ACC112 (cell line): Measurements from ENCODE around the gene PHACTR2.

Experiments used
- H2AFZ ChIP-seq: fragments of 200-600 bp; sonication (generic); one replicate; pipeline ENCODE4 v1.6.0; 2017; ENCODE audit warnings: antibody characterized with exemption, low read length; ENCODE audit not compliant: unreplicated experiment
- H3K27ac ChIP-seq: fragments of 200-600 bp; sonication (generic); 2 replicates; pipeline ENCODE4 v1.5.1; 2014; ENCODE audit warnings: low read depth, mild to moderate bottlenecking, antibody characterized with exemption, low read length, moderate library complexity
- H3K27me3 ChIP-seq: fragments of 200-600 bp; sonication (generic); 2 replicates; pipeline ENCODE4 v1.6.1; 2014; ENCODE audit warnings: mild to moderate bottlenecking, antibody characterized with exemption, low read length, moderate library complexity, mixed read lengths; ENCODE audit not compliant: insufficient read depth
- H3K36me3 ChIP-seq: fragments of 200-600 bp; sonication (generic); 2 replicates; pipeline ENCODE4 v1.6.1; 2016; ENCODE audit warnings: mild to moderate bottlenecking, antibody characterized with exemption, low read length, moderate library complexity, mixed read lengths; ENCODE audit not compliant: insufficient read depth
- H3K4me1 ChIP-seq: fragments of 200-600 bp; sonication (generic); one replicate; pipeline ENCODE4 v1.6.1; 2016; ENCODE audit warnings: low read length, mixed read lengths; ENCODE audit not compliant: insufficient read depth, unreplicated experiment, control insufficient read depth
- H3K4me3 ChIP-seq: fragments of 200-600 bp; sonication (generic); 2 replicates; pipeline ENCODE4 v1.5.1; 2014; ENCODE audit warnings: mild to moderate bottlenecking, low read depth, low read length
- H3K79me2 ChIP-seq: fragments of 200-600 bp; sonication (generic); one replicate; pipeline ENCODE4 v1.6.0; 2016; ENCODE audit warnings: low read length; ENCODE audit not compliant: control insufficient read depth, unreplicated experiment, insufficient read depth

The PHACTR2 gene

GRCh38 chr6:143750877-143751276, 73.1 kb downstream of the PHACTR2 start:
- Histone ChIP-seq H3K79me2 (no peaks in the 10 kb centered on the region), H3K36me3 (no peaks in the 10 kb centered on the region), H2AFZ (no peak overlapping the region), H3K4me3 (no peak overlapping the region), H3K27me3 (no peaks in the 10 kb centered on the region), H3K4me1 (peaks cover 9% of the 10 kb centered on the region), H3K27ac (no peak overlapping the region)

GRCh38 chr6:143752459-143752858, 74.7 kb downstream of the PHACTR2 start:
- H3K27ac ChIP-seq = no peak overlapping the region
- H3K4me3 ChIP-seq = no peak overlapping the region
- no peaks in the 10 kb centered on the region for H3K36me3 ChIP-seq
- H3K4me1 ChIP-seq = peaks cover 9% of the 10 kb centered on the region
- H3K79me2 ChIP-seq = no peaks in the 10 kb centered on the region
- no peaks in the 10 kb centered on the region for H3K27me3 ChIP-seq
- no peak overlapping the region for H2AFZ ChIP-seq

- Histone ChIP-seq H3K36me3 (no peaks in the 10 kb centered on the region), H3K79me2 (no peaks in the 10 kb centered on the region), H2AFZ (no peak overlapping the region), H3K4me1 (peaks cover 9% of the 10 kb centered on the region), H3K4me3 (no peak overlapping the region), H3K27ac (no peak overlapping the region), H3K27me3 (no peaks in the 10 kb centered on the region)
Measured at GRCh38 chr6:143753678-143754077, 75.9 kb downstream of the PHACTR2 start.

- Histone ChIP-seq H3K4me1 (peaks cover 9% of the 10 kb centered on the region), H3K27ac (no peak overlapping the region), H3K79me2 (no peaks in the 10 kb centered on the region), H3K36me3 (no peaks in the 10 kb centered on the region), H3K4me3 (no peak overlapping the region), H2AFZ (no peak overlapping the region), H3K27me3 (no peaks in the 10 kb centered on the region)
Measured at GRCh38 chr6:143754204-143754603, 76.4 kb downstream of the PHACTR2 start.

GRCh38 chr6:143755301-143755744, 77.6 kb downstream of the PHACTR2 start:
- Histone ChIP-seq H3K79me2 (no peaks in the 10 kb centered on the region), H3K36me3 (no peaks in the 10 kb centered on the region), H3K4me1 (peaks cover 12% of the 10 kb centered on the region), H2AFZ (no peak overlapping the region), H3K27ac (no peak overlapping the region; the same call in 1 of the 2 replicates), H3K4me3 (no peak overlapping the region), H3K27me3 (no peaks in the 10 kb centered on the region)

- H3K27ac ChIP-seq = no peak overlapping the region
- no peaks in the 10 kb centered on the region for H3K27me3 ChIP-seq
- H3K4me3 ChIP-seq = no peak overlapping the region
- peaks cover 6% of the 10 kb centered on the region; the same call in 1 of the 2 replicates for H3K36me3 ChIP-seq
- H3K4me1 ChIP-seq = peaks cover 12% of the 10 kb centered on the region
- no peaks in the 10 kb centered on the region for H3K79me2 ChIP-seq
- no peak overlapping the region for H2AFZ ChIP-seq
Measured at GRCh38 chr6:143757346-143757832, 79.6 kb downstream of the PHACTR2 start.

- Histone ChIP-seq H3K79me2 (no peaks in the 10 kb centered on the region), H3K36me3 (peaks cover 6% of the 10 kb centered on the region; the same call in 1 of the 2 replicates), H3K4me3 (no peak overlapping the region), H2AFZ (no peak overlapping the region), H3K27me3 (no peaks in the 10 kb centered on the region), H3K4me1 (peaks cover 12% of the 10 kb centered on the region), H3K27ac (no peak overlapping the region)
Measured at GRCh38 chr6:143758551-143758950, 80.8 kb downstream of the PHACTR2 start.

GRCh38 chr6:143759666-143760065, 81.9 kb downstream of the PHACTR2 start:
- Histone ChIP-seq H3K27me3 (no peaks in the 10 kb centered on the region), H3K36me3 (peaks cover 6% of the 10 kb centered on the region; the same call in 1 of the 2 replicates), H3K27ac (no peak overlapping the region), H3K79me2 (no peaks in the 10 kb centered on the region), H3K4me1 (peaks cover 12% of the 10 kb centered on the region), H3K4me3 (no peak overlapping the region), H2AFZ (no peak overlapping the region)

GRCh38 chr6:143761074-143761473, 83.3 kb downstream of the PHACTR2 start:
- H3K27me3 ChIP-seq = no peaks in the 10 kb centered on the region
- no peaks in the 10 kb centered on the region for H3K79me2 ChIP-seq
- H2AFZ ChIP-seq = no peak overlapping the region
- no peak overlapping the region for H3K27ac ChIP-seq
- peaks cover 6% of the 10 kb centered on the region; the same call in 1 of the 2 replicates for H3K36me3 ChIP-seq
- H3K4me1 ChIP-seq = peaks cover 3% of the 10 kb centered on the region
- H3K4me3 ChIP-seq = no peak overlapping the region

- no peak overlapping the region for H3K27ac ChIP-seq
Measured at GRCh38 chr6:143762126-143762525, 84.4 kb downstream of the PHACTR2 start.

GRCh38 chr6:143765422-143766184, 87.8 kb downstream of the PHACTR2 start:
- H2AFZ ChIP-seq = no peak overlapping the region
- H3K79me2 ChIP-seq = no peaks in the 10 kb centered on the region
- H3K4me3 ChIP-seq = no peak overlapping the region
- peaks cover 17% of the 10 kb centered on the region for H3K36me3 ChIP-seq
- H3K4me1 ChIP-seq = no peaks in the 10 kb centered on the region
- H3K27ac ChIP-seq = no peak overlapping the region
- no peaks in the 10 kb centered on the region for H3K27me3 ChIP-seq

More at GRCh38 chr6:143762126-143762525, 84.4 kb downstream of the PHACTR2 start:
- no peaks in the 10 kb centered on the region for H3K27me3 ChIP-seq
- no peak overlapping the region for H2AFZ ChIP-seq
- no peaks in the 10 kb centered on the region for H3K79me2 ChIP-seq
- peaks cover 6% of the 10 kb centered on the region; the same call in 1 of the 2 replicates for H3K36me3 ChIP-seq
- peaks cover 3% of the 10 kb centered on the region for H3K4me1 ChIP-seq
- no peak overlapping the region for H3K4me3 ChIP-seq
